ENCODE data around the gene ABR.

Gene ABR

GRCh38 chr17:1029196-1029921, 150.4 kb downstream of the ABR start:
- no peak overlapping the region for H3K27ac ChIP-seq (ENCODE audit: low read length)
- no peaks in the 10 kb centered on the region for H3K79me2 ChIP-seq (ENCODE audit: low read length)
- H4K20me1 ChIP-seq (ENCODE audit: insufficient read depth, low read length): no peaks in the 10 kb centered on the region
- H3K9ac ChIP-seq (ENCODE audit: low read length): no peak overlapping the region
- H3K9me3 ChIP-seq (ENCODE audit: insufficient read depth, low read length): no peaks in the 10 kb centered on the region
- H3K4me1 ChIP-seq (ENCODE audit: low read length): no peaks in the 10 kb centered on the region
- H3K4me2 ChIP-seq (ENCODE audit: low read length): no peak overlapping the region
- no peaks in the 10 kb centered on the region for H3K36me3 ChIP-seq (replicated peaks; ENCODE audit: low read depth, low read length)
- TF ChIP-seq, protein P1, sequence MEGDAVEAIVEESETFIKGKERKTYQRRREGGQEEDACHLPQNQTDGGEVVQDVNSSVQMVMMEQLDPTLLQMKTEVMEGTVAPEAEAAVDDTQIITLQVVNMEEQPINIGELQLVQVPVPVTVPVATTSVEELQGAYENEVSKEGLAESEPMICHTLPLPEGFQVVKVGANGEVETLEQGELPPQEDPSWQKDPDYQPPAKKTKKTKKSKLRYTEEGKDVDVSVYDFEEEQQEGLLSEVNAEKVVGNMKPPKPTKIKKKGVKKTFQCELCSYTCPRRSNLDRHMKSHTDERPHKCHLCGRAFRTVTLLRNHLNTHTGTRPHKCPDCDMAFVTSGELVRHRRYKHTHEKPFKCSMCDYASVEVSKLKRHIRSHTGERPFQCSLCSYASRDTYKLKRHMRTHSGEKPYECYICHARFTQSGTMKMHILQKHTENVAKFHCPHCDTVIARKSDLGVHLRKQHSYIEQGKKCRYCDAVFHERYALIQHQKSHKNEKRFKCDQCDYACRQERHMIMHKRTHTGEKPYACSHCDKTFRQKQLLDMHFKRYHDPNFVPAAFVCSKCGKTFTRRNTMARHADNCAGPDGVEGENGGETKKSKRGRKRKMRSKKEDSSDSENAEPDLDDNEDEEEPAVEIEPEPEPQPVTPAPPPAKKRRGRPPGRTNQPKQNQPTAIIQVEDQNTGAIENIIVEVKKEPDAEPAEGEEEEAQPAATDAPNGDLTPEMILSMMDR (IDR thresholded peaks at IDR 0.05; ENCODE audit: low read depth, low read length): no peak
- TF ChIP-seq EZH2phosphoT487 (IDR thresholded peaks at IDR 0.05; ENCODE audit: low read depth): no peak
- H3K27me3 ChIP-seq (ENCODE audit: low read depth, low read length): no peaks in the 10 kb centered on the region
- no peak overlapping the region for H3K4me3 ChIP-seq (ENCODE audit: low read length)
- H2AFZ ChIP-seq (ENCODE audit: low read depth, low read length): no peak overlapping the region

GRCh38 chr17:1027044-1027443, 152.7 kb downstream of the ABR start:
- TF ChIP-seq EZH2phosphoT487 (IDR thresholded peaks at IDR 0.05; ENCODE audit: low read depth): no peak
- TF ChIP-seq, protein P1 (IDR thresholded peaks at IDR 0.05; ENCODE audit: low read depth, low read length): no peak
- H3K27ac ChIP-seq (ENCODE audit: low read length): no peak overlapping the region
- no peak overlapping the region for H2AFZ ChIP-seq (ENCODE audit: low read depth, low read length)
- H3K36me3 ChIP-seq (replicated peaks; ENCODE audit: low read depth, low read length): no peaks in the 10 kb centered on the region
- H3K4me1 ChIP-seq (ENCODE audit: low read length): no peaks in the 10 kb centered on the region
- no peaks in the 10 kb centered on the region for H3K9me3 ChIP-seq (ENCODE audit: insufficient read depth, low read length)
- no peaks in the 10 kb centered on the region for H3K27me3 ChIP-seq (ENCODE audit: low read depth, low read length)
- no peak overlapping the region for H3K4me2 ChIP-seq (ENCODE audit: low read length)
- no peak overlapping the region for H3K9ac ChIP-seq (ENCODE audit: low read length)
- H4K20me1 ChIP-seq (ENCODE audit: insufficient read depth, low read length): no peaks in the 10 kb centered on the region
- H3K4me3 ChIP-seq (ENCODE audit: low read length): no peak overlapping the region
- H3K79me2 ChIP-seq (ENCODE audit: low read length): no peaks in the 10 kb centered on the region

DNA sequence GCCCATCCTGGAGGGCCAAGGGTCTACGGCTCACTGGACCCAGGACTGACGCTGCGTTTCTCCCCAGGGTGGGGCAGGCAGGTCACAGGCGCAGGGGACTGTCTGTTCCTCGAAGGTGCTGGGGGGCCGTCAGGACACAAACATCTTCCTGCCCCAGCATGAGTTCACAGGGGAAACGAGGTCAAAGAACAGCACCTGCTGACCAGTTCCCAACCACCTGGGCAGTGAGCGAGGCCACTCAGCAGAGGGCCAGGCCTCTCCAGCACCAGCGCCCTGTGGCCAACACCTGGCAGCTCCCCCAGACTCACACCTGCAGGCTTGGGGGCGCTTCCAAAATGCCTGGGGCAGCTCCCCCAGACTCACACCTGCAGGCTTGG, 153.2 kb downstream of the ABR start:
- Histone ChIP-seq H3K4me1 (ENCODE audit: low read length) (no peaks in the 10 kb centered on the region), H2AFZ (ENCODE audit: low read depth, low read length) (no peak overlapping the region), H3K9me3 (ENCODE audit: insufficient read depth, low read length) (no peaks in the 10 kb centered on the region), H3K4me2 (ENCODE audit: low read length) (no peak overlapping the region), H3K27ac (ENCODE audit: low read length) (no peak overlapping the region), H3K9ac (ENCODE audit: low read length) (no peak overlapping the region), H3K4me3 (ENCODE audit: low read length) (no peak overlapping the region), H4K20me1 (ENCODE audit: insufficient read depth, low read length) (no peaks in the 10 kb centered on the region), H3K79me2 (ENCODE audit: low read length) (no peaks in the 10 kb centered on the region), H3K36me3 (replicated peaks; ENCODE audit: low read depth, low read length) (no peaks in the 10 kb centered on the region), H3K27me3 (ENCODE audit: low read depth, low read length) (no peaks in the 10 kb centered on the region)
- TF ChIP-seq EZH2phosphoT487 (IDR thresholded peaks at IDR 0.05; ENCODE audit: low read depth): no peak

DNA sequence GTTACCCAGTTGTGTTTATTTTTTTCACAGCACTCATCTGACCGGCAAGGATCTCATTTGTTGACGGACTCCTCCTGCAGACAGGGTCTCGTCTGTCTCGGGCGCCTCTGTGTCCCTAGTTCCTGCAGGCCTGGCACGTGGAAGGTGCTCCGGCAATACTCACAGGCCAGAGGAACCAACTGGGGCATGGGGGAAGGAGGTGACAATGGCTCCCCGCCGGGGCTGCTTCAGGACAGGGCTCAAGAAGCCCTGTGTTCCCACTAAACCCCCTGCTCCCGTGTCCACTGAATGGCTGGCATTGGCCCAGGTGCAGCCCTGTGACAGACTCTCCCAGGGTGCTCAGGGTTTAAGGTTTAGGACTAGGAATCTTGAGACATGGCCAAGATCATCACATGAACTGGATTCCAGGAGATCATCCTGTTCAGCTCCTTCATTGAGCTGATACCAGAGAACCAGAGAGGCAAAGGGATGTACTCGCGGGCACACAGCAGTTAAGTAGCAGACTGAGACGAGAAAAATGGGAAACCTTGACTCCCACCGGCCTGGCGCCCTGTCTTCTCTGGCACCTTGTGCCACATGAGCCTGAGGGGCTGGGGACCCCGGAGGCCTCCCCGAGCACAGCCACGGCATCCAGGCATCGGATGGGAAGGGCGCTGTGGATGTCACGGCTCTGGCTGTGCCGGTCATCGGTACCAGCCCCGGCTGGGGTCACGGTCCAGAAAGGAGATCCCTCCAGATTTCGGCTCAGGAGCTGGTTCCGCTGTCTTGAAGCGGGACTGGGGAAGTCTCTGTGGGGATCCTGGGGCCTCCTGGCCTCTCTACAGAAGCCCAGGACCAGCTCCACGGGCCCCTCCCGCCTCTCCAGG, 153.8 kb downstream of the ABR start:
- Histone ChIP-seq H3K4me2 (ENCODE audit: low read length) (no peak overlapping the region), H3K27ac (ENCODE audit: low read length) (no peak overlapping the region), H3K4me3 (ENCODE audit: low read length) (no peak overlapping the region), H3K36me3 (replicated peaks; ENCODE audit: low read depth, low read length) (no peaks in the 10 kb centered on the region), H2AFZ (ENCODE audit: low read depth, low read length) (no peak overlapping the region), H3K9me3 (ENCODE audit: insufficient read depth, low read length) (no peaks in the 10 kb centered on the region), H3K9ac (ENCODE audit: low read length) (no peak overlapping the region), H3K4me1 (ENCODE audit: low read length) (no peaks in the 10 kb centered on the region), H3K27me3 (ENCODE audit: low read depth, low read length) (no peaks in the 10 kb centered on the region), H4K20me1 (ENCODE audit: insufficient read depth, low read length) (no peaks in the 10 kb centered on the region), H3K79me2 (ENCODE audit: low read length) (no peaks in the 10 kb centered on the region)
- no peak for TF ChIP-seq EZH2phosphoT487 (IDR thresholded peaks at IDR 0.05; ENCODE audit: low read depth)
- TF ChIP-seq, protein P1 (IDR thresholded peaks at IDR 0.05; ENCODE audit: low read depth, low read length): no peak

Data from OCI-LY3 (cell line).